Middle frontal gyrus (tissue), 1 donor: ENCODE results near the gene EVL.

Source experiments
- DNase-seq: peaks from one replicate; pipeline ENCODE4 v3.0.0-alpha.2; 2015; ENCODE audit warnings: low spot score; ENCODE audit errors: extremely low spot score

Gene EVL

GRCh38 chr14:100065942-100066574, 836 bp downstream of the EVL start:
- no peak for DNase-seq

GRCh38 chr14:100066962-100067361, 1.7 kb downstream of the EVL start:
- no peak for DNase-seq

GRCh38 chr14:100067481-100067880, 2.3 kb downstream of the EVL start:
- DNase-seq: no peak

DNA sequence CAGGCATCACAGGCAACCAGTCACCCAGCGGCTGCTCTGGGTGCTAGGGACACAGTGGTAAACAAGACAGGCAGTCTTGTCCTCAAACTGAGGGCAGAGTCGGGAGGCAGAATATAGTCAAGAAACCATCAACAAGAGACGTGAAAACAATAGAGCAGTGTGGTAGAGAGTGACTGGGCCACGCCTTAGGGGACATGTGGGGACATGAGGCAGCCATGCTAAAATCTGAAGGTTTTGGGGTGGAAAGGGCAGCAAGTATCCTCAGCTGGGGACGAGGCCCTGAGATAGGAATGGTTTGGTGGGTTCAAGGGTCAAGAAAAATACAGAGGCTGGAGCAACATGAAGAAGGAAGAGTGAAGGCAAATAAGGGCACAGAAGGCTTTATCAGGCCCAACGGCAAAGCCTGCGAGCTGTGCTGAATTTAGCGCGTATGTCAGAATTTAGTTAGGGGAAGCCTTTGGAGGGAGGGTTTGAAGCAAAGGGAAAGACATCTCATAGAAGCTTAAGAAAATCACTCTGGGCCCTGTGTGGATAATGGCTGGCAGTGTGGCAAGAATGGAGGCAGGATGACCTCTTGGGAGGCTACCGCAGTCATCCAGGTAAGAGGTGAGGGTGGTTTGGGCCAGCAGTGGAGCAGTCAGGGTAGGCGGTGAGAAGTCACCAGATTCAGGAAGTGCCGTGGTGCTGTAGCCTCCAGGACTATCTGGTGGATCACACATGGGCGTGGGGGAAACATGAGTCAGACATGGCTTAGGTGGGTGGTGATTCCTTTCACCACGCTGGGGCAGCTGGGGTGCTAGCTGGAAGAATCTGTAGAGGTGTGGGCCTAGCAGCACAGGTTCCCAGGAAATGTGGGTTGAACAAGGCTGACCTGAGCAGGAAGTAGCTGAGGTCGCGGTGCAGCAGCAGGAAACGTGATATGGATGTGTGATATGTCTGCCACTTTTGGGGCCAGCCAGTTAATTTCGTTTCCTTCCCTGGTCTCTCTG, 3.0 kb downstream of the EVL start:
- peak; percentile 30 for DNase-seq

DNA sequence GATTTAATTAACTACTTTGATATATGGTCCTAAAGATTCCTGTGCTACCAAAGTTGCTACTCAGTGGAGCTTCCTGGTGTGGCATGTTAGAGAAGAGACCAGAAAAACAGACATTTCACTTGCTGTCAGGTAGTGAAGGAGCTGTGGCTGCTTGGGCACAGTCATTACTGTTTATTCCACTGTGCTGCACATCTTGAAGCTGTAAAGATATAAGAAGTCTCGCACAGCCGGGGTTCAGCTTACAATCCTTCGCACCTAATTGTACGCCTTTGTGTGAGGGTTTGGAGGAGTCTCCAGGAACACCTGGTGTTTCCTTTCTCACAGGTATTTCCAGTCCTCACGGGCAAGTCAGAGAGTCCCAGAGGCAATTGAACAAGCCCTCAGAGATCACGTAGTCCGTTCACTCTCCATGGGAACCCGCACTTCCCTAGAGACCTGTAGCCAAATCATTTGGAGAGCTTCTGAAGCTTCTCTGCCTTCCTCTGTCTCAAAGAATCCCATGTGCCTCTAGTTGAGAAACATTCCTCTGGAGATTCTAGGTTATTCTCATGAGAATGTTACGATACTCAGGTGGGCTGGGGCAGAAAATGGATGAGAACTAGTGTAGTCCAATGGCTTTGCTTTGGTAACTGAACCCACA, 4.1 kb downstream of the EVL start:
- DNase-seq: no peak

DNA sequence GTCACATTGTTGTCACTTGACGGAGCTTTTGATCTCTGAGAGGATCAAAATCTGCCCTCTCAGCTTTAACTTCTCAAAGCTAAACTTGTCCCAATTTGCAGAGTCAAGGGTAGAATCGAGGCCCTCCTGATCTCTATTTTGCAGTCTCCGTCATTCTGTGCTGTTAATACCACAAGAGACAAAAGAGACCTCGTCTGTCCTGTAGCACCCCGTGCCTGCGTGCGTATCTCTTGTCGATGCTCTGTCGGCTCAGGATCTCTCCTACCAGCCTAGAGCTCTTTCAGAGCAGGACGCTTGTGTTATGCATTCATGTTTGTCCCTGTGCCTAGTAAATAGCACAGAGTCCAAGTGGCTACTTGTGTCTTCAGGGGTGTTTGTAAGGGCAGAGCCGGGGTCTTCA, 5.1 kb downstream of the EVL start:
- DNase-seq: no peak

GRCh38 chr14:100071545-100071944, 6.3 kb downstream of the EVL start:
- no peak for DNase-seq

GRCh38 chr14:100072783-100073346, 7.6 kb downstream of the EVL start:
- DNase-seq: no peak

- no peak for DNase-seq
Observed at GRCh38 chr14:100073576-100074430, 8.6 kb downstream of the EVL start.

DNA sequence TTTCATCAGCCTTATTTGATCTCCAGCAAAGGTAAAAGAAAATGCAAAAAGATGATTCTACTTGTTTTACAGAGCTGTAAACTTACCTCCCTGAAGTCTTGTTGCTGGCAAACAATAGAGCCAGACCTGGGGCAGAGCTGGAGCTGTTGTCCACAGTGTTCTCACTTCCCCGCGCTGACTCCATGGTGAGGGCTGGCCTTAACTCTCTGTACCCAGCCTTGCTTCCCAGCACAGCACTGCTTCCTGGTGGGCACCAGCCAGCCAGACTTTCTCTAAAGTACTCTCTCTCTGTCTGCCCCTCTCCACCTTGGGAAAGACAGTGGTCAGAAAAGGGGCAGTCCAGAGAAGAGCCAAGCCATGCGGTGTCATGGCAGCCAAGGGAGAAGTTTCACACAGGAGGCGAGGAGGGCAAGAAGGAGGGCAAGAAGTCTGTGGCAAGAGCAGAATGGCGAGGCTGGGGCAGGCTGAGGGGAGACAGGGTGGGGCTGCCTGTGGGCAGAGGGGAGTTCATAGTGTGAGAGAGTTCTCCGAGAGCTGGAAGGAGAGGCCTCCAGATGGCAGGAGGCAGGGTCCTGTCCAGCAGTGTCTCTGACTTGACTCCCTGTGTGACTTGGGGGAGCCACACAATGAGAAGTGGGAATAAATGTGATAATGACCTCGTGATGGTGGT, 9.3 kb downstream of the EVL start:
- no peak for DNase-seq

DNA sequence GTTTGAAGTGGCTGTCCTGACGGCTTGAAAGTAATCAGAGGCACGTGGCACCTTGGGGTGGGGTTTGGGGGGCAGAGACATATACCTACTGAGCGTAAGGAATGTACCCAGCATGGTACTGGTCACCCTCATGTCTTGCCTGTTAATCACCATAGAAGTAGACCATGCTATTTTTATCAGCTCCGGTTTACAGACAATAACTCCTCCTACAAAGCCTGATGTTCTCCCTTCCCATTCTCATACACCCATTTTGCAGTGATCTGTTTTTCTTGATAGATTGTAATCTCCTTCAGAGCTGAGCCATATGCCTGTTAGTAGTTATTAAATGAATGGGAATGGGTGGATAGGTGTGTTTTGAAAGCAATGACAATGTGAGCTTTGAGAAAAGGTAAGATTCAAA, 10.5 kb downstream of the EVL start:
- no peak for DNase-seq

- DNase-seq: no peak
Observed at GRCh38 chr14:100076133-100076532, 10.9 kb downstream of the EVL start.

DNA sequence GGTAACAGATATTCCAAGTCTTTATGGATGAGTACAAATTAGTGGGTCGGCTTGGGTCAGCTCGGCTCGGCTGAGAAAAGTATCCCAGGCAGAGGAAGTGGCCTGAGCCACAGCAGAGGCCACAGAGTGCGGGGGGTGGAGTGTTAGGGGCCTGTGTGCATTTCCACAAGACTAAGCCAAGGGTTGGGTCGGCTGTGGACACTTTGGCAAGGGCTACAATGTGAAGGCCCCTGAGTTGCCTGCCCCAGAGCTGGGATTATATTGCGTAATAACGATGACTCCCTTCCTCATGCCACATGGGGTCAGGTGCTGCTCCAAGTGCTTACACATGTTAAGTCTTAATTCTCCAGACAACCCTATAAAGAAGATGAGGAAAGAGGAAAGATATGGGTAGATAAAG, 11.4 kb downstream of the EVL start:
- no peak for DNase-seq

GRCh38 chr14:100077441-100077840, 12.2 kb downstream of the EVL start:
- DNase-seq: no peak

DNA sequence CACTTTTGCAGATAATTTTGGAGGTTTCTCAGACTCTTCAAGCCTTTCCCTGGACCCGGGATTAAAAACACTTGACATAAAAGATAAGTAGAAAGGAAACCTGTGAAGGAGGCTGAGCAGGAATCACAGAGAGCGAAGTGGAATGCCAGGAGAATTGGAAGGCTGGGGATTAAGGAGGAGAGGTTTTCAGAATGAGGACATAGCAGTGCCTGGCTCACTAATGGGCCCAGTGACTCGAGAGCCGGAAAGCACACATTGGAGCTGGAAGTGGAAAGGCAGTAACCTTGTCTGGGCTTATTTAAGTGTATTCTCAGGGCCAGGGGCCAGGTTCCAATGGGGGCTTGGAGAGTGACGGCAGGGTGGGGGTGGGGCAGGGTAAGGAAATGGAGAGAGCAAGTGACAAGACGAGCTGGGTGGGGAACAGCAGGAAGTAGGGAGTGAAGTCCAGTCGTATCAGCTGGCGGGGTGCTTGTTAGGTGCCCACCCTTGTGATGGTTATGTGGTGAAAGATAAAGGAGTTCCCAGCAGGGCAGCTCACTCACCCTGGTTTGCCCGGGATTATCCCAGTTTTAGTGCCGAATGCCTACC, 13.1 kb downstream of the EVL start:
- no peak for DNase-seq

DNA sequence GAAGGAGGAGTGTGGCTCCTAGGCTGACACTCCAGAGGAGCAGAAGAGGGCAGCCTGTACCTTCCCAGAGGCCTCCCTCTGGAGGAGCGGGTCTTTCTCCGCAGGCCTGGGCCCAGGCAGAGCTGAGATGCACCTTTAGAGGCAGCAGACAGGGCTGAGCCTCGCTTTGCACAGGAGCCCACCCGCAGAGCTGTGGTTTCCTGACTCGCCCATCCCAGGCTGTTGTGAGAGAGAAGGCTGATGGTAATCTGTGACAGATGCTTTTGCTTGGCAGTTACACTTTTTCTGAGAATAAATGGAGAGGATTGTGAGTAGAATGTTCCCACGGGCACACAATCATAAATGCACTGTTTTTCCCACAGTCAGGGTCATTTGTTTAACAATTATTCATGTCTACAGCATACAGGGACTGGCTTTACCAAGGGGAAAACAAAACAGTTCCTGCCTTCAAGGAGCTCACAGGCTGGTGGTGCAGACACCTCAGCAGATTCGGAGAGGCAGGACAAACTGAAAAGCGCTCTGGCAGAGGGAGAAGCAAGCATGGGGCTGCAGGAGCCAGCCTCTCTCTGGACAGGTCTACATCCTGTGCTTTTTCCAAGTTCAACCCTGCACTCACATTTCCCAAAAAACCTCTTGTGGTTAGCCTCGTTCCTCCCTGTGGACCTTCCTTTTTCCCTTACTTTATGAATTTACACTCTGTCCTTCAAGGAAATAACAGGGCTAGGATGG, 13.9 kb downstream of the EVL start:
- DNase-seq: no peak

GRCh38 chr14:100079726-100080005, 14.4 kb downstream of the EVL start:
- DNase-seq: no peak

DNA sequence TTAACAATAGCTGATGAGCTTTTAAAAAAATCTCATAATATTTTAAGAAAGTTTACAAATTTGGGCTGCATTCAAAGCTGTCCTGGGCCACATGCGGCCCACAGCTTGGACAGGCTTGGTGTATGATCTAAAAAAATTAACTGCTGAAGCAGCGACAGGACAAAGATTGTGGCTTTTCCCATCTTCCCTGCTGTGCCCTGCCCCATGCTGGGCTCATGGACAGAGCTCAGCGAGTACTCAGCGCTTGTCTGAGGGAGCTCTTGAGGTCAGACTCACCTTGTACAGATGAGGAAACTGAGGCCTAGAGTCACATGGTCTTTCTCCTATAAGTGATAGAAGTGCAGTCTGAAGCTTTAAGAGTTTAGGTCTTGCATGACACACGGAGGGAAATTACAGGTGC, 15.0 kb downstream of the EVL start:
- no peak for DNase-seq

DNA sequence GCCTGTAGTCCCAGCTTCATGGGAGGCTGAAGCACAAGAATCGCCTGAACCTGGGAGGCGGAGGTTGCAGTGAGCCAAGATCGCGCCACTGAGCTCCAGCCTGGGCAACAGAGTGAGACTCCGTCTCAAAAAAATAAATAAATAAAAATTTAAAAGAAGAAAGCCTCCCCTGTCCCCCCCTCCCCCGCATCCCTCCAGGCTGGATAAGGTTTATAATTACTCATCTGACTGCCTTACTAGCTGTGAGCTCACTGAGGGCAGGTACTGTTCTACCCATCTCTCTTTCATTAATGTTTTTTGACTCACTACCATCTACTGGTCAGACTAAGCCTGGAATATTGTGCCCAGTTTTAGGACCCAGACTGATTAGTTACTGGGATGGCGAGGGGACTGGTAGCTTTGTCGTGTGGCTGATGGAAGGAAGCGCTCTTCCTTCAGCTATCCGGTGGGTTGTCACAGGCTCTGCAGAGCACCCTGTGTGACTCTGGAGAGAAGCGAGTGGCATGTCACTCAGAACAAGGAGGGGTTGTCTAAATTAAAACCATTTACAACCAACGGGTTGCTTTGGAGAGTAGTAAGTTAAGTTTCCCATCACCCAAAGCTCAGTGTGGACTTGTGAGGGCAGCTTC, 16.9 kb downstream of the EVL start:
- DNase-seq: no peak
